ENCODE results near the gene TNRC6B. TPM values are rescaled to one million over a fixed set of nuclear protein-coding genes. Genes with fewer than 3 reads are reported as not detected.

The TNRC6B gene
- total and polyA plus RNA-seq, 2 donors (not counting 1 experiment from before 2014, with no cell fraction given): 5.7 to 17.8 TPM

DNA sequence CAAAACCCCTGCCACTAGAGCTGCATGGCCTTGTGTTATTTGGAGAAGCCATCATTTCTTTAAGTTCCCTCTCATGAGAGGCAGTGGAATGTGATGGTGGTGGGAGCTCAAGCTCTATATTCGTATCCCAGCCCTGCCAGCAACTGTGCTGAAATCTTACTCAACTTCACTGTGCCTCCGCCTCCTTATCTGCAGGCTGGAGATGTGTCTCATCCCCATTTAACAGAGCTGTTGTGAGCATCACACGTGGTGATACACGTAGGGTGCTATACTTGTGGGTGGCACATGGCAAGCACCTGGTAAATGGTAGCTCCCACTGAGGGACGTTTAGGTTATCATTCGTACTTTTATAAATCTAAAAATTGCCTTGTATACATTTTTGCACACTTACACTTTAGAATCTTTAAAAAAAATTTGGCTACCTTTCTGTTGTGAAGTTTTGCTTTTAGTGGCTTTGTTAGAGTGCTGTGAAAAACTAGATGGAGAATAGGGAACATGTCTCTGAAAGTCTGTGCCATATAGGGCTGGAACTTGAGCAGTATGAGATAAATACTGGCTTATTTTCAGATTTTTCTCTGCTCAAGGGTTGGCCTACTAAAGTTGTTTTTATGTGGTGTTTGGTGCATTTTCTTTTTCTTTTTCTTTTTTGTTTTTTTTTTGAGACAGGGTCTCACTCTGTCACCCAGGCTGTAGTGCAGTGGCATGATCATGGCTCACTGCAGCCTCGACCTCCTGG lies 23.2 kb downstream of the TNRC6B start:
- no peak overlapping the region for H3K27ac ChIP-seq (ENCODE audit: insufficient read depth, low read length)
- H3K4me1 ChIP-seq (ENCODE audit: control insufficient read depth, extremely low read depth, insufficient read depth, low read length): peaks cover 25% of the 10 kb centered on the region
- no peaks in the 10 kb centered on the region for H3K9me3 ChIP-seq (ENCODE audit: control insufficient read depth, insufficient read depth, low read depth, low read length)
- H3K4me3 ChIP-seq (replicated peaks in 1 of 4; ENCODE audit: control extremely low read depth in 1 of 4, insufficient read depth in 1 of 4, low read depth in 3 of 4, low read length in 4 of 4): no peak overlapping the region
- no peak overlapping the region for H3K9ac ChIP-seq (ENCODE audit: insufficient read depth, low read length)
- no peaks in the 10 kb centered on the region for H3K36me3 ChIP-seq (ENCODE audit: control insufficient read depth, insufficient read depth, low read length)
- no peak overlapping the region for H2AFZ ChIP-seq (ENCODE audit: low read length)
- H3K27me3 ChIP-seq (ENCODE audit: control insufficient read depth, insufficient read depth, low read length): no peaks in the 10 kb centered on the region
- peaks cover 11% of the 10 kb centered on the region for H4K20me1 ChIP-seq (ENCODE audit: control insufficient read depth, extremely low read depth, insufficient read depth, low read length)
- TF ChIP-seq EZH2 (IDR thresholded peaks at IDR 0.05; ENCODE audit: low read length, missing control alignments): no peak
- TF ChIP-seq, protein P1, sequence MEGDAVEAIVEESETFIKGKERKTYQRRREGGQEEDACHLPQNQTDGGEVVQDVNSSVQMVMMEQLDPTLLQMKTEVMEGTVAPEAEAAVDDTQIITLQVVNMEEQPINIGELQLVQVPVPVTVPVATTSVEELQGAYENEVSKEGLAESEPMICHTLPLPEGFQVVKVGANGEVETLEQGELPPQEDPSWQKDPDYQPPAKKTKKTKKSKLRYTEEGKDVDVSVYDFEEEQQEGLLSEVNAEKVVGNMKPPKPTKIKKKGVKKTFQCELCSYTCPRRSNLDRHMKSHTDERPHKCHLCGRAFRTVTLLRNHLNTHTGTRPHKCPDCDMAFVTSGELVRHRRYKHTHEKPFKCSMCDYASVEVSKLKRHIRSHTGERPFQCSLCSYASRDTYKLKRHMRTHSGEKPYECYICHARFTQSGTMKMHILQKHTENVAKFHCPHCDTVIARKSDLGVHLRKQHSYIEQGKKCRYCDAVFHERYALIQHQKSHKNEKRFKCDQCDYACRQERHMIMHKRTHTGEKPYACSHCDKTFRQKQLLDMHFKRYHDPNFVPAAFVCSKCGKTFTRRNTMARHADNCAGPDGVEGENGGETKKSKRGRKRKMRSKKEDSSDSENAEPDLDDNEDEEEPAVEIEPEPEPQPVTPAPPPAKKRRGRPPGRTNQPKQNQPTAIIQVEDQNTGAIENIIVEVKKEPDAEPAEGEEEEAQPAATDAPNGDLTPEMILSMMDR (conservative IDR thresholded peaks at IDR 0.05 in 1 of 2, IDR thresholded peaks at IDR 0.05 in 1 of 2; ENCODE audit: low read depth in 1 of 2, low read length in 2 of 2): no peak
- H3K4me2 ChIP-seq (ENCODE audit: extremely low read depth, insufficient read depth, low read length): no peak overlapping the region
- peaks cover 35% of the 10 kb centered on the region for H3K79me2 ChIP-seq (ENCODE audit: control insufficient read depth, insufficient read depth, low read length)
- DNase-seq (ENCODE audit: low read depth in 2 of 2): no peak

DNA sequence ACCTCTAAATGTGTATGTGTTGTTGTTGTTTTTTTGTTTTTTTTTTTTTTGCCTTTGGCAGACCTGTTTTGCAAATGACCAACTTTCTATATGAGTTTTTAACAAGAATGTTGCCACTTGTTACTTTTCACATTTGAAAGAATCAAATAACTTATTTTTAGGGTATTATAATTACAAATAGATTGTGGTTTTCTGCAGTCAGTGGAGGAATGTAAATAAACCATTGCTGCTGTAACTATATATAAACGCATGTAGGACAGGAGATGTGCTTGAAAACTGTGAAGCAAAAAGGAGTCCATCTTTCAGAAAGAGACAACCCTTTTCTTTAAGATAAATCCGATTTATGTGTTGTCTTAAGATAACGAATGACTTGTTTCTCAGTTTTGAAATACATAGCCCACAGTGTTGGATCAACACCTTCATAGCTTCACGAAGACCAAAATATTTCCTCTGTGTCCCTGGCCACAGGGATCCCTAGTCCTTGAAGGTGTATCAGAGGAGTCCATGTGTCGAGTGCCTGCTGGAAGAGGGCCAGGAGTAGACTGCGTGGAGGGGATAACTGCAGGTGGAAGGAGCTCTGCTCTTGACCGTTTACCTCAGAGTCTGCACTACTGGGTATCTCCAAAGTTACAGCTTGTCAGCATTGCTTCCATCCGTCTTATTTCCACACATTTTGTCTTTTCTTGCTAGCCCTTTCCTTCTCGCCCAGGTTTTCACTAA lies 24.7 kb downstream of the TNRC6B start:
- peak in 1 of 2 donors; percentile 39 for DNase-seq (ENCODE audit: low read depth in 2 of 2)
- peak overlapping the region; percentile 44 for H3K4me2 ChIP-seq (ENCODE audit: extremely low read depth, insufficient read depth, low read length)

DNA sequence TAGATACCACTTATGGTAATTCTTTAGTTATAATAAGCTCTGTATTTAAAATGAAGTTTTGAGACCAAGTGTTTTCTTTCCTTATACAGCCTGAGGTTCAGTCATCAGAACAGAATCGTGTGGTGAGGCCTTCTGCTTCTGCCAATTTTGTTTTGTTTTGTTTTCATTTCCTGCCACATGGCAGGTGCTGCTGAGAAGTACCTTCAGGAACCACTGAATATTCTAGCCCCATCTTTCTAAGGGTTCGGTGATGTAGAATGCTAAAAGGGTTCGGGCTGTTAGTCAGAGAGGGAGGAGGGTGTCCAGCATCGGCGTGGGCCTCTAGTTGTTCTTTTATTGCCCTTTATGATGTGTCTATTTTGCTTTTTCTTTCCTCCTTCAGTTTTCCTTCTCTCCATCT lies 25.8 kb downstream of the TNRC6B start:
- no peak overlapping the region for H3K27ac ChIP-seq (ENCODE audit: insufficient read depth, low read length)
- no peaks in the 10 kb centered on the region for H3K27me3 ChIP-seq (ENCODE audit: control insufficient read depth, insufficient read depth, low read length)
- TF ChIP-seq, protein P1 (conservative IDR thresholded peaks at IDR 0.05 in 1 of 2, IDR thresholded peaks at IDR 0.05 in 1 of 2; ENCODE audit: low read depth in 1 of 2, low read length in 2 of 2): no peak
- no peak for TF ChIP-seq EZH2 (IDR thresholded peaks at IDR 0.05; ENCODE audit: low read length, missing control alignments)
- H2AFZ ChIP-seq (ENCODE audit: low read length): no peak overlapping the region
- no peaks in the 10 kb centered on the region for H3K9me3 ChIP-seq (ENCODE audit: control insufficient read depth, insufficient read depth, low read depth, low read length)
- peaks cover 11% of the 10 kb centered on the region for H4K20me1 ChIP-seq (ENCODE audit: control insufficient read depth, extremely low read depth, insufficient read depth, low read length)
- no peak overlapping the region for H3K4me3 ChIP-seq (replicated peaks in 1 of 4; ENCODE audit: control extremely low read depth in 1 of 4, insufficient read depth in 1 of 4, low read depth in 3 of 4, low read length in 4 of 4)
- peak overlapping the region; percentile 0 for H3K4me2 ChIP-seq (ENCODE audit: extremely low read depth, insufficient read depth, low read length)
- peaks cover 18% of the 10 kb centered on the region for H3K4me1 ChIP-seq (ENCODE audit: control insufficient read depth, extremely low read depth, insufficient read depth, low read length)
- no peak overlapping the region for H3K9ac ChIP-seq (ENCODE audit: insufficient read depth, low read length)
- no peaks in the 10 kb centered on the region for H3K36me3 ChIP-seq (ENCODE audit: control insufficient read depth, insufficient read depth, low read length)
- peak in 1 of 2 donors; percentile 34 for DNase-seq (ENCODE audit: low read depth in 2 of 2)
- H3K79me2 ChIP-seq (ENCODE audit: control insufficient read depth, insufficient read depth, low read length): peaks cover 31% of the 10 kb centered on the region

More for the DNA sequence above, 24.7 kb downstream of the TNRC6B start:
- H4K20me1 ChIP-seq (ENCODE audit: control insufficient read depth, extremely low read depth, insufficient read depth, low read length): peaks cover 11% of the 10 kb centered on the region
- peaks cover 18% of the 10 kb centered on the region for H3K4me1 ChIP-seq (ENCODE audit: control insufficient read depth, extremely low read depth, insufficient read depth, low read length)
- no peaks in the 10 kb centered on the region for H3K36me3 ChIP-seq (ENCODE audit: control insufficient read depth, insufficient read depth, low read length)
- H3K79me2 ChIP-seq (ENCODE audit: control insufficient read depth, insufficient read depth, low read length): peaks cover 35% of the 10 kb centered on the region
- no peaks in the 10 kb centered on the region for H3K9me3 ChIP-seq (ENCODE audit: control insufficient read depth, insufficient read depth, low read depth, low read length)
- no peak overlapping the region for H2AFZ ChIP-seq (ENCODE audit: low read length)
- no peak overlapping the region for H3K4me3 ChIP-seq (replicated peaks in 1 of 4; ENCODE audit: control extremely low read depth in 1 of 4, insufficient read depth in 1 of 4, low read depth in 3 of 4, low read length in 4 of 4)
- TF ChIP-seq, protein P1 (conservative IDR thresholded peaks at IDR 0.05 in 1 of 2, IDR thresholded peaks at IDR 0.05 in 1 of 2; ENCODE audit: low read depth in 1 of 2, low read length in 2 of 2): no peak
- no peak for TF ChIP-seq EZH2 (IDR thresholded peaks at IDR 0.05; ENCODE audit: low read length, missing control alignments)
- no peak overlapping the region for H3K27ac ChIP-seq (ENCODE audit: insufficient read depth, low read length)
- no peak overlapping the region for H3K9ac ChIP-seq (ENCODE audit: insufficient read depth, low read length)
- H3K27me3 ChIP-seq (ENCODE audit: control insufficient read depth, insufficient read depth, low read length): no peaks in the 10 kb centered on the region

Data from fibroblast of lung (primary cell).